Measurements from ENCODE around the gene TRABD2B. TPM values are rescaled to one million over a fixed set of nuclear protein-coding genes. Genes with fewer than 3 reads are reported as not detected.

TRABD2B gene
- total and polyA plus RNA-seq, 2 donors (not counting 3 experiments of a cell fraction or from before 2014, with no cell fraction given) = not detected

DNA sequence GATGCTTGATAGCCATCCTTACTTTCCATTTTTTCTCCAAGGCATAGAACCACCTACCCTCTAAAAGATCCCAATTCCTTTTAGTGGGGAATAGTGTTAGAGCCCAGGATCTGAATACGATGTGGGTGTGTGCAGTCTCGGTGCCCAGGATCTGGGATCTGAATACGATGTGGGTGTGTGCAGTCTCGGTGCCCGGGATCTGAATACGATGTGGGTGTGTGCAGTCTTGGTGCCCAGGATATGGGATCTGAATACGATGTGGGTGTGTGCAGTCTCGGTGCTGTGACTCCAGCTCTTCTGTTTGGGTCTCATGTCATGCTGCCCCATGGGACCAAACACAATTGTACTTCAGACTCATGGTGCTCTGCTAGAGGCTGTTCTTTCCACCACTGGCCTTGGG is 265.5 kb downstream of the TRABD2B start:
- Histone ChIP-seq H3K36me3 (ENCODE audit: control insufficient read depth in 2 of 2, extremely low read depth in 1 of 2, insufficient read depth in 2 of 2, low read length in 2 of 2) (no peaks in the 10 kb centered on the region), H3K4me2 (ENCODE audit: insufficient read depth, low read length) (no peak overlapping the region), H3K4me3 (replicated peaks in 1 of 3; ENCODE audit: insufficient read depth in 1 of 3, low read depth in 1 of 3, low read length in 3 of 3) (no peak overlapping the region), H3K79me2 (ENCODE audit: control insufficient read depth, insufficient read depth, low read length) (no peaks in the 10 kb centered on the region), H2AFZ (ENCODE audit: low read depth, low read length) (no peak overlapping the region), H3K27ac (ENCODE audit: insufficient read depth, low read depth, low read length) (no peak overlapping the region), H3K4me1 (ENCODE audit: control insufficient read depth, extremely low read depth, insufficient read depth, low read length) (no peaks in the 10 kb centered on the region), H4K20me1 (replicated peaks; ENCODE audit: control insufficient read depth, extremely low read depth, insufficient read depth, low read length) (no peaks in the 10 kb centered on the region), H3K9me3 (replicated peaks; ENCODE audit: control insufficient read depth, insufficient read depth, low read length) (no peaks in the 10 kb centered on the region), H3K27me3 (ENCODE audit: control insufficient read depth in 2 of 2, insufficient read depth in 2 of 2, low read length in 2 of 2) (peaks cover 12 to 19% of the 10 kb centered on the region in 2 experiments), H3K9me1 (replicated peaks; ENCODE audit: control insufficient read depth, extremely low read depth, insufficient read depth, low read length) (no peaks in the 10 kb centered on the region), H3K9ac (replicated peaks; ENCODE audit: extremely low read depth, insufficient read depth, low read length) (no peak overlapping the region)
- ChIA-PET POLR2A (no interaction called here), CTCF (interaction anchor here (12.3 kb wide), 1 partner anchor 298 kb away, joined by 691 read pairs; the partner anchor contains the start of gene FOXD2)
- dilution Hi-C loops (cut with MboI; ENCODE audit: extremely low pct_ligation_motif_present, low sequenced_read_pairs) (no loop called here), intact Hi-C loops (cut with micrococcal nuclease) (no loop called here)
- no peak for DNase-seq (ENCODE audit: low read depth, low spot score)
- no TSS peak for BruUV-seq (replicated peaks)
- no peak for FAIRE-seq
- TF ChIP-seq, protein P1, sequence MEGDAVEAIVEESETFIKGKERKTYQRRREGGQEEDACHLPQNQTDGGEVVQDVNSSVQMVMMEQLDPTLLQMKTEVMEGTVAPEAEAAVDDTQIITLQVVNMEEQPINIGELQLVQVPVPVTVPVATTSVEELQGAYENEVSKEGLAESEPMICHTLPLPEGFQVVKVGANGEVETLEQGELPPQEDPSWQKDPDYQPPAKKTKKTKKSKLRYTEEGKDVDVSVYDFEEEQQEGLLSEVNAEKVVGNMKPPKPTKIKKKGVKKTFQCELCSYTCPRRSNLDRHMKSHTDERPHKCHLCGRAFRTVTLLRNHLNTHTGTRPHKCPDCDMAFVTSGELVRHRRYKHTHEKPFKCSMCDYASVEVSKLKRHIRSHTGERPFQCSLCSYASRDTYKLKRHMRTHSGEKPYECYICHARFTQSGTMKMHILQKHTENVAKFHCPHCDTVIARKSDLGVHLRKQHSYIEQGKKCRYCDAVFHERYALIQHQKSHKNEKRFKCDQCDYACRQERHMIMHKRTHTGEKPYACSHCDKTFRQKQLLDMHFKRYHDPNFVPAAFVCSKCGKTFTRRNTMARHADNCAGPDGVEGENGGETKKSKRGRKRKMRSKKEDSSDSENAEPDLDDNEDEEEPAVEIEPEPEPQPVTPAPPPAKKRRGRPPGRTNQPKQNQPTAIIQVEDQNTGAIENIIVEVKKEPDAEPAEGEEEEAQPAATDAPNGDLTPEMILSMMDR (IDR thresholded peaks at IDR 0.05; ENCODE audit: extremely low read depth in 1 of 2, insufficient read depth in 1 of 2, low read depth in 1 of 2, low read length in 2 of 2) = no peak
- TF ChIP-seq JUN (IDR thresholded peaks at IDR 0.05; ENCODE audit: borderline replicate concordance, insufficient read depth, insufficient read length, low read depth) (no peak), FOS (IDR thresholded peaks at IDR 0.05; ENCODE audit: borderline replicate concordance, insufficient read depth, low read length) (no peak)
- TF ChIP-seq, protein P2, sequence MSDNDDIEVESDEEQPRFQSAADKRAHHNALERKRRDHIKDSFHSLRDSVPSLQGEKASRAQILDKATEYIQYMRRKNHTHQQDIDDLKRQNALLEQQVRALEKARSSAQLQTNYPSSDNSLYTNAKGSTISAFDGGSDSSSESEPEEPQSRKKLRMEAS (IDR thresholded peaks at IDR 0.05; ENCODE audit: insufficient read depth, insufficient read length) = no peak

DNA sequence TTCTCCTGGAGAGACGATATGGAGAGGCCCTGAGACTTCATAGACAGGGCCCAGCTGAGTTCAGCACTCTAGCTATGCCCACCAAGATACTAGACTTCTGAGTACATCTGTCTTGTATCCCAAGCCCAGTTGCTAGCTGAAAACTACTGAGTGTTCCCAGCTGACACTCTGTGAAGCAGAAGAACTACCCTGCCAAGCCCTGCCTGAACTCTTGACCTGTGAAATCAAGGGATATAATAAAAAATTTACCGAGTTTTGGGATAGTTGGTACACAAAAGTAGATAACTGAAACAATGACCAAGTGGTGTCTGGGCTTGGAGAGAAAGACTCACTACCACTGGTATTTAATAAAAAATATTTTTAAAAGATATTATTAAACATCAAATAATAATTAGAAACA is 267.5 kb downstream of the TRABD2B start:
- intact Hi-C loops (cut with micrococcal nuclease) (no loop called here), dilution Hi-C loops (cut with MboI; ENCODE audit: extremely low pct_ligation_motif_present, low sequenced_read_pairs) (no loop called here)
- Histone ChIP-seq H3K9ac (replicated peaks; ENCODE audit: extremely low read depth, insufficient read depth, low read length) (no peak overlapping the region), H3K9me1 (replicated peaks; ENCODE audit: control insufficient read depth, extremely low read depth, insufficient read depth, low read length) (no peaks in the 10 kb centered on the region), H2AFZ (ENCODE audit: low read depth, low read length) (no peak overlapping the region), H4K20me1 (replicated peaks; ENCODE audit: control insufficient read depth, extremely low read depth, insufficient read depth, low read length) (no peaks in the 10 kb centered on the region), H3K27me3 (ENCODE audit: control insufficient read depth in 2 of 2, insufficient read depth in 2 of 2, low read length in 2 of 2) (peaks cover 26% of the 10 kb centered on the region in 2 experiments), H3K9me3 (replicated peaks; ENCODE audit: control insufficient read depth, insufficient read depth, low read length) (no peaks in the 10 kb centered on the region), H3K79me2 (ENCODE audit: control insufficient read depth, insufficient read depth, low read length) (no peaks in the 10 kb centered on the region), H3K4me1 (ENCODE audit: control insufficient read depth, extremely low read depth, insufficient read depth, low read length) (no peaks in the 10 kb centered on the region), H3K27ac (ENCODE audit: insufficient read depth, low read depth, low read length) (no peak overlapping the region), H3K4me3 (replicated peaks in 1 of 3; ENCODE audit: insufficient read depth in 1 of 3, low read depth in 1 of 3, low read length in 3 of 3) (no peak overlapping the region), H3K36me3 (ENCODE audit: control insufficient read depth in 2 of 2, extremely low read depth in 1 of 2, insufficient read depth in 2 of 2, low read length in 2 of 2) (no peaks in the 10 kb centered on the region), H3K4me2 (ENCODE audit: insufficient read depth, low read length) (no peak overlapping the region)
- ChIA-PET CTCF (interaction anchor here (0.6 to 12.3 kb wide), 3 partner anchors 9 to 338 kb away, joined by 3 to 691 read pairs (median 3); partner anchors contain the start of gene FOXD2), POLR2A (no interaction called here)
- FAIRE-seq (no peak), DNase-seq (ENCODE audit: low read depth, low spot score) (no peak)
- BruUV-seq (replicated peaks) = no TSS peak
- no peak for TF ChIP-seq JUN (IDR thresholded peaks at IDR 0.05; ENCODE audit: borderline replicate concordance, insufficient read depth, insufficient read length, low read depth)
- no peak for TF ChIP-seq POLR2AphosphoS5 (IDR thresholded peaks at IDR 0.05; ENCODE audit: insufficient read depth, low read depth, low read length)
- TF ChIP-seq, protein P2 (IDR thresholded peaks at IDR 0.05; ENCODE audit: insufficient read depth, insufficient read length) = no peak
- TF ChIP-seq POLR2A (IDR thresholded peaks at IDR 0.05; ENCODE audit: low read depth, low read length) = no peak
- TF ChIP-seq EZH2 (IDR thresholded peaks at IDR 0.05; ENCODE audit: borderline replicate concordance, low read depth, low read length, severe bottlenecking) = no peak
- TF ChIP-seq, protein P1 (IDR thresholded peaks at IDR 0.05; ENCODE audit: extremely low read depth in 1 of 2, insufficient read depth in 1 of 2, low read depth in 1 of 2, low read length in 2 of 2) = no peak
